ENCODE results near the gene PFKFB3.

GRCh38 chr10:6185039-6185716, 17.6 kb upstream of the PFKFB3 start:
- TF ChIP-seq POLR2A (IDR thresholded peaks at IDR 0.05) (no peak), CTCF (IDR thresholded peaks at IDR 0.05) (no peak)

Data from adrenal gland (tissue), 5 donors.